Activated B cell treated with CpG ODN at 0.5 μM for 24 hours (primary cell): ENCODE results near the gene ZNF384. TPM values are rescaled to one million over a fixed set of nuclear protein-coding genes. Genes with fewer than 3 reads are reported as not detected.

Experiments
- ATAC-seq: fragments of 200-7000 bp; cut with Tn5 transposase; one replicate; pipeline ENCODE4 v1.10.0; 2021; ENCODE audit warnings: low read depth, mild to moderate bottlenecking, moderate library complexity
- CTCF ChIA-PET: fragments of 350-600 bp; sonication (Branson Sonifier 250); formaldehyde crosslinking; loops from one replicate; lab custom pipeline; 2021; ENCODE audit warnings: antibody characterized with exemption; lab: Charles Lee
- POLR2A ChIA-PET: fragments of 350-600 bp; sonication (Branson Sonifier 250); formaldehyde crosslinking; loops from one replicate; lab custom pipeline; 2021; ENCODE audit warnings: antibody characterized with exemption; lab: Charles Lee
- DNase-seq: peaks from one replicate; pipeline ENCODE4 v3.0.0; 2022
- H3K27ac Mint-ChIP-seq: one replicate; pipeline ENCODE4 v1.8.0; 2020; ENCODE audit warnings: mixed read lengths
- H3K27me3 Mint-ChIP-seq: one replicate; pipeline ENCODE4 v1.8.0; 2021; ENCODE audit warnings: mixed read lengths
- H3K36me3 Mint-ChIP-seq: one replicate; pipeline ENCODE4 v1.8.0; 2021; ENCODE audit warnings: low read depth, mixed read lengths
- H3K4me1 Mint-ChIP-seq: one replicate; pipeline ENCODE4 v1.8.0; 2021; ENCODE audit warnings: mixed read lengths
- H3K4me3 Mint-ChIP-seq: one replicate; pipeline ENCODE4 v1.8.0; 2020; ENCODE audit warnings: mild to moderate bottlenecking, mixed read lengths
- H3K9me3 Mint-ChIP-seq: one replicate; pipeline ENCODE4 v1.8.0; 2020; ENCODE audit warnings: mixed read lengths
- intact Hi-C: fragments of 100-400 bp; cut with micrococcal nuclease; formaldehyde crosslinking; loops from one replicate; pipeline ENCODE4 v1.15.1; 2024
- total RNA-seq: library from RNA; stranded (reverse); gene quantifications from 2 replicates; pipeline ENCODE4 v1.2.3, GENCODE V29; 2022
- TF ChIP-seq, protein P1 (sequence below): fragments of 200-600 bp; IDR thresholded peaks from one replicate; pipeline ENCODE4 v1.8.0; 2022; ENCODE audit warnings: antibody characterized with exemption, mild to moderate bottlenecking

The ZNF384 gene
- total RNA-seq, 1 donor from 2014 or later: 98.6 TPM

DNA sequence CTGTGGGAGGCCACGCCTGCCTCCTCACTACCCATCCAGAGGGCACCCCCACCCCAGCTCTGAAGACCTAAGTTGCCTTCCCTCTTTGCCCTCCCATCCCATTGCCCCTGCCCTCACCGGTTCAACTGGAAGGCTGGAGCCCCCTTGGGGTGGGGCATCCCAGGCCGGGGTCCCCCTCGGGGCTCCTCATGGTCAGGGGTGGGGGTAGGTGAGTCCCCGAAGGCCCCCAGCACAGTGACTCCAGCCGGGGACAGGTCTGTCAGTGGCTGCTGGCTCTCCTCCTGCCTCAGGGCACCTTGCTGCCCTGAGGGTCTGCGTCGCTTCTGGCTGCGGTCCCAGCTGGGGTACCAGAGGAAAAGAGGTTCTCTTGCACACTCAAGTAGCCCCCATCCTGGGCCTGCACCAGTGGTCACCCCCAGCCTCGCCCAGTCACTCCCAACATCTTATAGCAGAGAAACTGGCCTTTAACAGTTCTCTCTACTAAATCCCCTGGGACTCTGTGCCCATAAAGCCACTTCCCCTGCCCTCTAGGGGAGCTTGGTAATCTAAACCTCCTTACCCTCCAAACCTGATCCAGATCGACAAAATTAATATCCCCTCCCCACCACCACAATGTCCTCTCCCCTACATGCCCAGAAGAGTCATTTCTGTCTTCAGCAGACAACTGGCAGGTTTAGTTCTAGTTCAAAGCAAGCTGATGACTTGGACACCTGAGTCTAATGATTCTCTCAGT is 6.3 kb upstream of the ZNF384 start:
- intact Hi-C loops: loop anchor here (2.0 kb wide), 2 partner anchors 29 to 57 kb away; partner anchors contain the start of genes COPS7A and MLF2
- no peak overlapping the region for H3K4me3 Mint-ChIP-seq
- POLR2A ChIA-PET: interaction anchor here (0.7 to 4.1 kb wide), 11 partner anchors 13 to 156 kb away, joined by 3 to 76 read pairs (median 5); partner anchors contain the start of genes ACRBP, CDCA3, COPS7A and LPAR5
- CTCF ChIA-PET: interaction anchor here (1.0 kb wide), 1 partner anchor 29 kb away, joined by 4 read pairs; the partner anchor contains the start of gene COPS7A
- peak overlapping the region; percentile 65 for H3K27ac Mint-ChIP-seq
- no peaks in the 10 kb centered on the region for H3K27me3 Mint-ChIP-seq
- H3K4me1 Mint-ChIP-seq: peaks cover 48% of the 10 kb centered on the region
- no peaks in the 10 kb centered on the region for H3K9me3 Mint-ChIP-seq
- no peaks in the 10 kb centered on the region for H3K36me3 Mint-ChIP-seq
- ATAC-seq (no peak), DNase-seq (no peak)
- TF ChIP-seq, protein P1, sequence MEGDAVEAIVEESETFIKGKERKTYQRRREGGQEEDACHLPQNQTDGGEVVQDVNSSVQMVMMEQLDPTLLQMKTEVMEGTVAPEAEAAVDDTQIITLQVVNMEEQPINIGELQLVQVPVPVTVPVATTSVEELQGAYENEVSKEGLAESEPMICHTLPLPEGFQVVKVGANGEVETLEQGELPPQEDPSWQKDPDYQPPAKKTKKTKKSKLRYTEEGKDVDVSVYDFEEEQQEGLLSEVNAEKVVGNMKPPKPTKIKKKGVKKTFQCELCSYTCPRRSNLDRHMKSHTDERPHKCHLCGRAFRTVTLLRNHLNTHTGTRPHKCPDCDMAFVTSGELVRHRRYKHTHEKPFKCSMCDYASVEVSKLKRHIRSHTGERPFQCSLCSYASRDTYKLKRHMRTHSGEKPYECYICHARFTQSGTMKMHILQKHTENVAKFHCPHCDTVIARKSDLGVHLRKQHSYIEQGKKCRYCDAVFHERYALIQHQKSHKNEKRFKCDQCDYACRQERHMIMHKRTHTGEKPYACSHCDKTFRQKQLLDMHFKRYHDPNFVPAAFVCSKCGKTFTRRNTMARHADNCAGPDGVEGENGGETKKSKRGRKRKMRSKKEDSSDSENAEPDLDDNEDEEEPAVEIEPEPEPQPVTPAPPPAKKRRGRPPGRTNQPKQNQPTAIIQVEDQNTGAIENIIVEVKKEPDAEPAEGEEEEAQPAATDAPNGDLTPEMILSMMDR: no peak

DNA sequence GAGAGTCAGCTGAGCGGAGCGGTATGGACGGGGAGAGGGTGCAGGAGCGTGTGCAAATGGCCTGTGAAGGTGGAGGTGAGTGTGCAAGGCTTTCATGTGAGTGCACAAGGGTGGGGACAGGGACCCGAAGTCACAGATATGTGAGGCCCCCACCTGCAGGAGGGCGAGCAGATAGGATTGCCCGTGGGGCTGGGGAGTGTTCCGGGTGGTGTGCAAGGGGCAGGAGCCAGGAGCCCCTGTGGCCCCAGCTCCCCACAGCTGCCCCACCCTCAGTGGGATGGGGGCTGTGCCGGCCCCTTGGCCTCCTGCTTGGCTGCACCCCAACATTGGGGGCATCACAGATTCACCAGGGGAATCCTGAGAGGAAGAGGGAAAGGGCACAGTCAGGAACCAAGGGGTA is 5.5 kb upstream of the ZNF384 start:
- intact Hi-C loops: no loop called here
- CTCF ChIA-PET: no interaction called here
- Mint-ChIP-seq H3K4me3 (no peak overlapping the region), H3K27me3 (no peaks in the 10 kb centered on the region), H3K4me1 (peaks cover 53% of the 10 kb centered on the region), H3K9me3 (no peaks in the 10 kb centered on the region), H3K27ac (no peak overlapping the region), H3K36me3 (peaks cover under 1% of the 10 kb centered on the region)
- DNase-seq (no peak), ATAC-seq (no peak)
- TF ChIP-seq, protein P1: no peak
- POLR2A ChIA-PET: interaction anchor here (0.6 to 4.1 kb wide), 2 partner anchors 29 to 1242 kb away, joined by 4 to 76 read pairs; partner anchors contain the start of gene COPS7A

DNA sequence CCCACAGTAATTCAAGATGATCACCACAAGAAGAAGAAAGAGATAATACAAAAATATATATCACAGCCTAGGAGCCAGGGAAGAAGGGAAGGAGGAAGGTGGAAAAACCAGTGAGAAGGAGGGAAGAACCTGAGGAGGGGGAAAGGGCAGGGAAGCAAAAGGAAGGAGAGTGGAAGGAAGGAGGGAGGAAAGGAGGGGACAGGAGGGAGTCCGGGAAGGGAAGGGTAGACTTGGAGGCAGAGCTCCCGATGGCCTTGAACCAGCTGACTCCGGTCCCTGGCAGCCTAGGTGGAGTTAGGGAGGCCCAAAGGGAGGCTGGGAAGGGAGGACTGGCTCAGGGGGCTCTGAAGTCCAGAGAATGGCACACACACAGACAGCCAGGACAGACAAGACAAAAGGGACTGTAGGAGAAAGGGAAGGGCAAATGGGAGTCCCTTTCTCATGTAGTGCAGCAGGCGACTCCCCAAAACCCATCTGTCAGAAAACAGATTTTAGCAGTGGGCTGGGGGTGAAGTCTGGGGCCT is 4.7 kb upstream of the ZNF384 start:
- ChIA-PET POLR2A (interaction anchor here (1.3 to 4.1 kb wide), 2 partner anchors 30 to 59 kb away, joined by 3 to 76 read pairs; partner anchors contain the start of genes COPS7A and MLF2), CTCF (no interaction called here)
- ATAC-seq (no peak), DNase-seq (no peak)
- H3K9me3 Mint-ChIP-seq: no peaks in the 10 kb centered on the region
- no peak overlapping the region for H3K27ac Mint-ChIP-seq
- peaks cover 50% of the 10 kb centered on the region for H3K4me1 Mint-ChIP-seq
- no peaks in the 10 kb centered on the region for H3K27me3 Mint-ChIP-seq
- H3K4me3 Mint-ChIP-seq: no peak overlapping the region
- H3K36me3 Mint-ChIP-seq: peaks cover 3% of the 10 kb centered on the region
- TF ChIP-seq, protein P1: no peak
- intact Hi-C loops: no loop called here

DNA sequence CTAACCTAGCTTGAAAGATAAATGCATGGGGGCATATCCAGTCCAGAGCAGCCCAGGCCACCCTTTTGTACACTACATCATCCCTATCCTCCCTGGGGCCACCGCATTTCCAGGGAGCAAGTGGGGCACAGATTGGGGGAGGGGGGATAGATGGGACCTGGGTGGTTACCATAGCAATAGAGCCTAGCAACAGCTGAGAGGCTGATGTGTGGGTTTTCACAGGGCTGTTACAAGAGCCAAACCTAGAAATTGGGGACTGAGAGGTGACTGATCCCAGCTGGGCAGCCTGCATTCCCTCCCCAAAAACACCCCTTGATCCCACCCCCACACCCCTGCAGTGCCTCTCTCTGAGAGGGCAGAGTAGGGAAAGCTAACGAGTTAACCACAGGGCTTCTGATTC is 3.7 kb upstream of the ZNF384 start:
- Mint-ChIP-seq H3K27me3 (no peaks in the 10 kb centered on the region), H3K27ac (no peak overlapping the region), H3K4me3 (no peak overlapping the region), H3K9me3 (no peaks in the 10 kb centered on the region), H3K4me1 (peaks cover 50% of the 10 kb centered on the region), H3K36me3 (peaks cover 10% of the 10 kb centered on the region)
- intact Hi-C loops: no loop called here
- DNase-seq (no peak), ATAC-seq (no peak)
- CTCF ChIA-PET: no interaction called here
- POLR2A ChIA-PET: interaction anchor here (0.8 to 1.3 kb wide), 4 partner anchors 16 to 79 kb away, joined by 3 to 4 read pairs (median 3); partner anchors contain the start of genes COPS7A and MLF2
- TF ChIP-seq, protein P1: no peak

DNA sequence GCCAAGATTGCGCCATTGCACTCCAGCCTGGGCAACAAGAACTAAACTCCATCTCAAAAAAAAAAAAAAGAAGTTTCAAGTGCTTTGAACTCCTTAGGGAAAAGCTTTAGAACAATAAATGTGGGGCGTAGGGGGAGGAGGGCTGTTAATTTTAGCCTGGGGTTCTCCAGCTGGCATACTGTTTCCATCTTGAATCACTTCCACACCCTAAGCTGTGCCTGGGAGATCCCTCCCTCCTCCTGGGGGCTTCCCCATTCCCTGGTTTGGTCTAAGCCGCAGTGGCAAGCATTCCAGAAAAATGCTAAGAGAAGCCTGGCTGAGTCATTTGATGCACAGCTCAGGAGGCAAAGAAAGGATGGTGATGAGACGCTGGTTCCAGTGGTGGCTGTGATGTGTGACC is 2.3 kb upstream of the ZNF384 start:
- no peak for ATAC-seq
- CTCF ChIA-PET: interaction anchor here (0.6 kb wide), 1 partner anchor 118 kb away, joined by 3 read pairs; no protein-coding TSS in a partner anchor
- Mint-ChIP-seq H3K27me3 (no peaks in the 10 kb centered on the region), H3K4me3 (no peak overlapping the region), H3K36me3 (peaks cover 21% of the 10 kb centered on the region), H3K27ac (peak overlapping the region; percentile 18), H3K4me1 (peaks cover 50% of the 10 kb centered on the region), H3K9me3 (no peaks in the 10 kb centered on the region)
- POLR2A ChIA-PET: interaction anchor here (0.6 to 3.6 kb wide), 6 partner anchors 28 to 87 kb away, joined by 3 to 232 read pairs (median 4); partner anchors contain the start of genes COPS7A and MLF2
- TF ChIP-seq, protein P1: no peak
- DNase-seq: no peak
- intact Hi-C loops: no loop called here
